GM21825 (cell line): ENCODE data around the gene CLCA1.

Source experiments
- ATAC-seq: cut with Tn5 transposase; IDR thresholded peaks from one replicate; pipeline ENCODE4 v1.9.1; 2021; ENCODE audit warnings: mild to moderate bottlenecking, moderate library complexity; ENCODE audit not compliant: unreplicated experiment

Gene CLCA1

DNA sequence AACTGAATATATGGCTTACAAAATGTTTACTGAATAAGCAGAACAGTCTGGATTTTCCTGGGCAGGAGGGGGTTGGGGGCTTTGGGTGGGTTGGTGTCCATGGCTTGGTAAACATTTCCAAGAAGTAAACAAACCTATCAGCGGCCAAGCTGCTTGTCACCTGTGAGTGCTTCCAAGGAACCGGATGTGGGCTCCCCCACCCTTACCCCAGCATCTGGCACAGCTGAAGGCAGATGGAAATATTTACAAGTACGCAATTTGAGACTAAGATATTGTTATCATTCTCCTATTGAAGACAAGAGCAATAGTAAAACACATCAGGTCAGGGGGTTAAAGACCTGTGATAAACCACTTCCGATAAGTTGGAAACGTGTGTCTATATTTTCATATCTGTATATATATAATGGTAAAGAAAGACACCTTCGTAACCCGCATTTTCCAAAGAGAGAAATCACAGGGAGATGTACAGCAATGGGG, at the start of gene CLCA1:
Gene CLCA1, plus strand, starts transcription at position 427 of the 477 bp plus-strand sequence. Its CDS starts 45 bp downstream, at position 472.
- ATAC-seq: no peak

- no peak for ATAC-seq
Observed at GRCh38 chr1:86419277-86419903, 49.3 kb upstream of the CLCA1 start.

- ATAC-seq: no peak
Observed at GRCh38 chr1:86421601-86422280, 47.0 kb upstream of the CLCA1 start.

GRCh38 chr1:86423473-86423872, 45.3 kb upstream of the CLCA1 start:
- no peak for ATAC-seq

DNA sequence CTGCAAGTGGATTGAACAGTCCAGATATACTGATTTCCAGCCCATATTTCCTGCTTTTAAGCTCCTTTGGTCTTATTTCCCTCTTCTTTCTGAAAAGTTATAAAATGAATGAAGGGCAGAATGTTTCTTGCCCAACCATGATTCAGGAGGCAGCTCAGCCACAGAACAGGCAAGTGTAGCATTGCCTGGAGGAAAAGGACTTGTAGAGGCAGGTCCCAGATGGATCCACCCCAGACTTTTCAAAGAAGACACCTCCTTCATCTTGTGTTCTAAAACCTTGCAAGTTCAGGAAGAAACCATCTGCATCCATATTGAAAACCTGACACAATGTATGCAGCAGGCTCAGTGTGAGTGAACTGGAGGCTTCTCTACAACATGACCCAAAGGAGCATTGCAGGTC, 44.9 kb upstream of the CLCA1 start, which contains the start of gene CLCA2:
Gene CLCA2, plus strand, starts transcription at position 299 of the 400 bp plus-strand sequence. Its CDS starts 77 bp downstream, at position 376.
- ATAC-seq: no peak

- no peak for ATAC-seq
Observed at GRCh38 chr1:86429122-86429725, 39.5 kb upstream of the CLCA1 start.

DNA sequence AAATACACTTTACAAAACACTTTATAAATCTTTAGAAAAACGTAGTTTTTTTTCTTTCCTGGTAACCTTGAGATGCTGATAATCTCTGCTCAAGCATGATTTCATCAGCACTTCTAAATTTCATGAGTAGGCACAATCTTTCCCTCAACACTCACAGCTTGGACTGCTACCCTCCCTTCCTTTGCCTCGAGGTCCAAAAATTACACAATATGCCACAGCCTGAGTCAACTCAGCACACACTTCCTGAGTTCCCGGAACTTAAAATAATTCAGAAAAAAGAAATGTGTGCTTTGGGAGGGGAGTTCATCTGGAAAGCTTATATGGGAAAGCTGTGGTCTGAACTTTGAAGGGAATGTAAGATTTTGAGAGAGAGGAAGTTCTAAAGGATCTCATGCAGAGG, 38.9 kb upstream of the CLCA1 start:
- no peak for ATAC-seq

DNA sequence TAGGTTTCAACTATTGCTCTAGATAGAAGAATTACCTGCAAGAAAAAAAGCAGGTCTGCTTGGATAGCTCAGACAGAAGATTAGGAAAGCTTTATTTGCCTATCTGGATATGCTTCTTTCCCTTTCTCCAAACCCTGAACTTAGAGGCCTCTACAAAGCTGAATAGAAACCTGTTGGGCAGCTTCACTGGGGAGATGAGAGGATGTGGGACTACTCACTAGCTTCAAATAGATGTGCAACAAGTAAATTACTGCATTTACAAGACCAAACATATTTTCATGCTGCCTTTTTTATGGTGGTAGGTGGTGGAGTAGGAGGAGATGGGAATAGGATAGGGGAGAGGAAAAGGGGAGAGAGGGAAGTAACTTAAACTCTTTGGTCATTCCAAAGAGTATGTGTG, 38.4 kb upstream of the CLCA1 start:
- no peak for ATAC-seq

GRCh38 chr1:86434059-86434458, 34.7 kb upstream of the CLCA1 start:
- no peak for ATAC-seq

- no peak for ATAC-seq
Observed at GRCh38 chr1:86435327-86435726, 33.4 kb upstream of the CLCA1 start.

DNA sequence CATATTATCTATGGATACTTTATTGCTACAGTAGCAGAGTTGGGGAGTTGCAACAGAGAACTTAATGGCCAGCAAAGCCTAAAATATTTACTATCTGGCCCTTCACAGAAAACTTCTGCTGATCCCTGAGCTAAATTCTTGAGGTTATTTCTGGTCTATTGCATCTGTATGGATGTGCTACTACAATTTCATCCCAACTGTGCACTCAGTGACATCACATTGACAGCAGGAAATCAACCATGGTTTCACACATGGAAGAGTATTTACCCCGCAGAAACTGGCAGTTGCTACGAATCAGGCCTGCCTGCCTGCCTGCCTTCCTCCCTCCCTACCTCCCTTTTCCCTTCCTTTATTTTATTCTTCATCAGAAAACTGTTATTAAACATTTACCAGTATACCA, 32.7 kb upstream of the CLCA1 start:
- ATAC-seq: no peak

DNA sequence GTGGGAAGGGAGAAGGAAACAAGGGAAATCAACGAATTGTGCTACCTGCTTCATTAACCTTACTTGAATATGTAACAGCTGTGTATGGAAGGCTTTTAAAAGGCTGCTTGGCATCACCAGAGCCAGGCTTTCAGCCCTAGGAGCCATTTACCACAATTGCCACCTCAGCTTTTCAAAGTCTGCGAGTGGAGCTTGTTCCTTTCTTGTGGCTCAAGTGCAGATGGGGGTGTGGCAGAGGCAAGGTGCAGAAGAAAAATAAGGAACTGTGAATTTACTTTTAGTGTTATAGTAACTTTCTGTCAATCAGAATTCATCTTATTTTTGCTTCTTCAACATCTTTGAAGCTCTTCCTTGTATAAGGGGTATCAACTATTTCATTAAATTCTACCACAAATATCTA, 27.1 kb upstream of the CLCA1 start:
- ATAC-seq: no peak

DNA sequence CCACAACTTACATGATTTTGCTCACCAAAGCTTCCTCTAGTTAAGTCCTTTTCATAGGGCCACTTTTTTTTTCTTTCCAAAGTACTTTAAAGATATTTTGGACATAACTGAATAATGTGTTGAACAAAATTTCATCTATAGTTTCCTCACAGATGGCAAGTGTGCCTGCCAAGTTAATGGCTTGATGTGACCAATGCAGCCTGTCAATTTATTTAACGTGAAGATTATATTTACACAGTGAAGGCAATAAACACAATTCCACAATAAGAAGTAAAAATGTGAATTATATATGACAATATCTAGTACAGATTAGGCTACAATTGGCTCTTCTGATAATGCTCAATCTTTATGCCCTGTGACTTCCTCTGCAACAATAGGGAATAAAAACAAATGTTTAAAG, 26.7 kb upstream of the CLCA1 start:
- no peak for ATAC-seq

DNA sequence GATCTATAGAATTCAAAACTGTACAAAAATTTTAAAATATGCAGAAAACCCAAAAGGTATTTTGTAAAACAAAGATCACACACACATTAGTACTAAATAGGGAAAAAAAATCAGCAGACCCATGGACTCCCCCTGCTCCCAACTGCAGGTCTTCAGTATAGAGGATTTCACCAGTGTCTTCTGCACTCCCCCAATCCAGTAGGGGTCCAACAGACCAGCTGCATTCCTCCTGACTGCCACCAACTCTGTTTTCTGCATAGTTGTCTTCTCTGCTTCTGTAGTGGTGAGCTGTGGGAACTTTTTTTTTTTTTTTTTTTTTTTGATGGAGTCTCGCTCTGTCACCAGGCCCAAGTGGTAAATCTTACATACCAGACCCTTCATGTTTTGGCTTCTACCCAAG, 22.8 kb upstream of the CLCA1 start:
- ATAC-seq: no peak

- no peak for ATAC-seq
Observed at GRCh38 chr1:86447198-86447790, 21.4 kb upstream of the CLCA1 start.

DNA sequence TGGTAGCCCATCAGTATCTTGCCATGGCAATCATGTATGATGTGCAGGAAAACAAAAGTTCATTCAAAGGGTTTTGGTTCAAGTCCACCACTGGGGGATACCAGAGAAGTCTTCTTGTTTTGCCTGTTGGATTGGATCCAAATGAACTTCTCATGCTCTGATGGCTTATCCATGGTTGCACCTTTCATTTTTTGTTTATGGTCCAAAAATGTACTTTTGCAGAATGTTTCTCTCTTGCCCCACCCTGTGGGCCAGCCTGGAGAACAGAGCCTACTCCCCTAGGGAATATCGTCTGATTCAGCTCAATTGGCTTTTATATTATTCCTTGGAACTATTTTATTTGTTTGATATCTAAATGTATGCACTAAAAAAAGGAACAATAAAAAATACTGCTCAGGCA, 20.1 kb upstream of the CLCA1 start:
- ATAC-seq: no peak

DNA sequence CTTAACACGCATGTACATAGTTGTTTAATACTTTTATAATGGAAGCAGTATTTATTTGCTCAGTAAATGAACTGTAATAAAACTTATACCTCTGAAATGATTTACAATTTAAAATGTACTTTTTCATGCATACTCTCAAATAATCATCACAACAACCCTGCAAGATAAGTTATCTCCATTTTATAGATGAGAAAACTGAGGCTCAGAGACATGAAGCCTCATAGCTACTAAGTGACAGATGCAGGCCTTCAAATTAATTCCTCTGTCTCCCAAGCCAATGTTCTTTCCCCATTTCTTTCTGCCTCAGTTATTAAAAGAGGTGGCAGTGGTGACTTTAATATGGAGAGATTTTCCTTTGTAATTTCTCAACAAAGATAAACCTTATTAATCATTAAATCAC, 19.6 kb upstream of the CLCA1 start:
- ATAC-seq: no peak

- no peak for ATAC-seq
Observed at GRCh38 chr1:86450847-86451246, 17.9 kb upstream of the CLCA1 start.

- no peak for ATAC-seq
Observed at GRCh38 chr1:86453664-86454063, 15.1 kb upstream of the CLCA1 start.

DNA sequence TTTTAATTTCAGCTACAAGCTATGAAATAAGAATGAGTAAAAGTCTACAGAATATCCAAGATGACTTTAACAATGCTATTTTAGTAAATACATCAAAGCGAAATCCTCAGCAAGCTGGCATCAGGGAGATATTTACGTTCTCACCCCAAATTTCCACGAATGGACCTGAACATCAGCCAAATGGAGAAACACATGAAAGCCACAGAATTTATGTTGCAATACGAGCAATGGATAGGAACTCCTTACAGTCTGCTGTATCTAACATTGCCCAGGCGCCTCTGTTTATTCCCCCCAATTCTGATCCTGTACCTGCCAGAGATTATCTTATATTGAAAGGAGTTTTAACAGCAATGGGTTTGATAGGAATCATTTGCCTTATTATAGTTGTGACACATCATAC, 13.7 kb upstream of the CLCA1 start:
- ATAC-seq: no peak

DNA sequence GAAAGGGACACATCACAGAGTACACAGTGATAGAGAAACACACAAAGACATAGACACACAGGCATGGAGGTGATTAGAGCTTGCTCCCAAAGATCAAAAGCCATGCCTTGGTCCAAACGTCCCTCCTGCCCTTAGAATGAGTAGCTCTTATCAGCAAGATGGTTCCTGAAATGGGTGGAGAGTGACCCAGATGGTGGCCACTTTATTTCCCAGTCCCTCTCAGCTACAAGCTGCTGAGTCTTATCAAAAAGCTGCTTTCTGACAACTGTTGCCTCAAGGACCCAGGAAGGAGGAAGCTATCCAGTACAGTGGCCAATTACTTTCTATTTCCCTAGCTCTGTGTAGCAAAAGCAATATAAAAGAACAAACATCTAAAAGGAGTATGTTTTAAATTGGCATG, 7.7 kb upstream of the CLCA1 start:
- ATAC-seq: no peak

- no peak for ATAC-seq
Observed at GRCh38 chr1:86461482-86461881, 7.2 kb upstream of the CLCA1 start.
